GM12878 (cell line): ENCODE results near the gene PLXNB2. TPM values are rescaled to one million over a fixed set of nuclear protein-coding genes. Genes with fewer than 3 reads are reported as not detected.

Experiments used
- FOXM1 ChIP-seq: IDR thresholded peaks from 2 replicates; pipeline ENCODE4 v1.6.1; 2012; ENCODE audit warnings: low read depth, mild to moderate bottlenecking, inconsistent platforms, low read length, moderate library complexity
- LARP7 ChIP-seq: fragments of 450-650 bp; IDR thresholded peaks from 2 replicates; pipeline ENCODE4 v1.6.1; 2017; ENCODE audit warnings: mild to moderate bottlenecking
- NFXL1 ChIP-seq: fragments of 450-650 bp; IDR thresholded peaks from 2 replicates; pipeline ENCODE4 v1.6.1; 2017; ENCODE audit warnings: antibody characterized with exemption, mild to moderate bottlenecking, borderline replicate concordance
- TCF3 ChIP-seq: IDR thresholded peaks from 2 replicates; pipeline ENCODE4 v1.6.1; 2012; ENCODE audit warnings: low read depth, mild to moderate bottlenecking, low read length, borderline replicate concordance; ENCODE audit not compliant: insufficient read depth
- polyA plus RNA-seq, 11 experiments: library from polyadenylated mRNA; depleted of rRNA in 4 of 11; unstranded in 6 of 11; stranded (reverse) in 5 of 11; fragments of >200 nt; fragmentation: Nextera tagmentation in 4 of 11; fragmentation: Illumina TruSeq in 1 of 11; extraction: Ambion mirVana in 4 of 11; extraction: Trizol in 1 of 11; gene quantifications; 1 replicate in 1 of 11; 2 replicates in 10 of 11; pipeline versions ENCODE4 v1.2.1 to v1.2.3, GENCODE V29; 2011 to 2016; ENCODE audit warnings: inconsistent platforms in 2 of 11, missing spikeins in 2 of 11, low read depth in 1 of 11
- total RNA-seq, 4 experiments: library from RNA; depleted of rRNA in 3 of 4; stranded (reverse); fragments of >200 nt in 3 of 4; fragmentation: Illumina TruSeq in 1 of 4; extraction: Trizol in 1 of 4; gene quantifications; 2 replicates each; pipeline versions ENCODE4 v1.2.1 to v1.2.3, GENCODE V29; 2013 to 2021
- TF ChIP-seq, protein P1 (sequence below): fragments of 450-650 bp; IDR thresholded peaks from 2 replicates; pipeline ENCODE4 v1.6.1; 2017; ENCODE audit warnings: low read depth, mild to moderate bottlenecking, moderate library complexity
- TF ChIP-seq, protein P2 (sequence below): fragments of 450-650 bp; IDR thresholded peaks from 2 replicates; pipeline ENCODE4 v1.6.1; 2018; ENCODE audit warnings: borderline replicate concordance, mild to moderate bottlenecking; ENCODE audit not compliant: partially characterized antibody
- TF ChIP-seq, protein P3 (sequence below): IDR thresholded peaks from 2 replicates; pipeline ENCODE4 v1.6.1; 2011; ENCODE audit warnings: low read depth, mild to moderate bottlenecking, low read length, moderate library complexity, borderline replicate concordance; ENCODE audit errors: extremely low read depth

Gene PLXNB2
- total and polyA plus RNA-seq, 10 of the 15 experiments (the other 5 are each of a cell fraction or from before 2014, with no cell fraction given): 0.68 to 134 (median 41.9) TPM

DNA sequence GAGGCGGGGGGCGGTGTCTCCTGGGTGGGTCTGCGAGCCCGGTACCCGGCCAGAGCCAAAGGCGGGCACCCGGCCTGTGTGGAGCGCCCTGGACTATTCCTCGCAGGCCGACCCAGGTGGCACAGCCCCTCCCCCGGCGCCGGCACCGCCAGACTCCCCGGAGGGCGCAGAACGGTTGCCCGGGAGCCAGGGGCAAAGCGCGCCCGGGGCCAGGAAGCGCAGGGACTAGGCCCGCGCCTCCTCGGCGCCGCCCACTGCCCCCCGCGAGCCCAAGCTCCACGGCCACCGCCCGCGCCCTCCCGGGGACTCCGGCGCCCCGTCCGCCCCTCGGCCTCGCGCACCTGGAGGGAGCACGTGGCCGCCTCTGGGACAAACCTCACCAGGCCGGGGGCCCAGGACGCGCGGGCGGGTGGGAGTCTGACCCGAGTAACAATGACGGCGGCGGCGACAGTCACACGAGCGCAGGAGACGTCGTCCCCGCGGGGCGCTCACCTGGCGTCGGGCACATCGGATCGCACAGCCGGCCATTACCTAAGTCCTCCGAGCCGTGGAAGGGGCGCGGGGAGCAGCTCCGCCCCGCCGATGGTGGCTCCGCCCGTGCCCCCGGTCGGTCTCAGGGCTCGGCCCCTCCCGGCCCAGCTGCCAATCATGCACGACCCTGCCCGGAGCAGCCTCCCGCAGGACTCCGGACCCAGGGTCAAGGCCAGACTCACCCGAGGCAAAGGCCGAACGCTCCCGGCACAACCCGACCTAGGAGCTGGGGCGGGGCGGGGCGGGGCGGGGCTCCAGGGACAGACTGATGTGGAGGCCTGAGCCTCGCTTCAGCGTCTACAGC is 7.4 kb downstream of the PLXNB2 start (continued):
- no peak for TF ChIP-seq NFXL1
- TF ChIP-seq FOXM1: no peak
- TF ChIP-seq, protein P1, sequence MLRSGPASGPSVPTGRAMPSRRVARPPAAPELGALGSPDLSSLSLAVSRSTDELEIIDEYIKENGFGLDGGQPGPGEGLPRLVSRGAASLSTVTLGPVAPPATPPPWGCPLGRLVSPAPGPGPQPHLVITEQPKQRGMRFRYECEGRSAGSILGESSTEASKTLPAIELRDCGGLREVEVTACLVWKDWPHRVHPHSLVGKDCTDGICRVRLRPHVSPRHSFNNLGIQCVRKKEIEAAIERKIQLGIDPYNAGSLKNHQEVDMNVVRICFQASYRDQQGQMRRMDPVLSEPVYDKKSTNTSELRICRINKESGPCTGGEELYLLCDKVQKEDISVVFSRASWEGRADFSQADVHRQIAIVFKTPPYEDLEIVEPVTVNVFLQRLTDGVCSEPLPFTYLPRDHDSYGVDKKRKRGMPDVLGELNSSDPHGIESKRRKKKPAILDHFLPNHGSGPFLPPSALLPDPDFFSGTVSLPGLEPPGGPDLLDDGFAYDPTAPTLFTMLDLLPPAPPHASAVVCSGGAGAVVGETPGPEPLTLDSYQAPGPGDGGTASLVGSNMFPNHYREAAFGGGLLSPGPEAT: no peak
- 0 out of 2 replicates have a peak, but pooled peaks have one; percentile 12 for TF ChIP-seq LARP7
- TF ChIP-seq, protein P2, sequence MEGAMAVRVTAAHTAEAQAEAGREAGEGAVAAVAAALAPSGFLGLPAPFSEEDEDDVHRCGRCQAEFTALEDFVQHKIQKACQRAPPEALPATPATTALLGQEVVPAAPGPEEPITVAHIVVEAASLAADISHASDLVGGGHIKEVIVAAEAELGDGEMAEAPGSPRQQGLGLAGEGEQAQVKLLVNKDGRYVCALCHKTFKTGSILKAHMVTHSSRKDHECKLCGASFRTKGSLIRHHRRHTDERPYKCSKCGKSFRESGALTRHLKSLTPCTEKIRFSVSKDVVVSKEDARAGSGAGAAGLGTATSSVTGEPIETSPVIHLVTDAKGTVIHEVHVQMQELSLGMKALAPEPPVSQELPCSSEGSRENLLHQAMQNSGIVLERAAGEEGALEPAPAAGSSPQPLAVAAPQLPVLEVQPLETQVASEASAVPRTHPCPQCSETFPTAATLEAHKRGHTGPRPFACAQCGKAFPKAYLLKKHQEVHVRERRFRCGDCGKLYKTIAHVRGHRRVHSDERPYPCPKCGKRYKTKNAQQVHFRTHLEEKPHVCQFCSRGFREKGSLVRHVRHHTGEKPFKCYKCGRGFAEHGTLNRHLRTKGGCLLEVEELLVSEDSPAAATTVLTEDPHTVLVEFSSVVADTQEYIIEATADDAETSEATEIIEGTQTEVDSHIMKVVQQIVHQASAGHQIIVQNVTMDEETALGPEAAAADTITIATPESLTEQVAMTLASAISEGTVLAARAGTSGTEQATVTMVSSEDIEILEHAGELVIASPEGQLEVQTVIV: no peak
- TF ChIP-seq TCF3: no peak
- TF ChIP-seq, protein P3, sequence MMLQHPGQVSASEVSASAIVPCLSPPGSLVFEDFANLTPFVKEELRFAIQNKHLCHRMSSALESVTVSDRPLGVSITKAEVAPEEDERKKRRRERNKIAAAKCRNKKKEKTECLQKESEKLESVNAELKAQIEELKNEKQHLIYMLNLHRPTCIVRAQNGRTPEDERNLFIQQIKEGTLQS: no peak
